Activated T-helper 1 cell treated with anti-CD3 and anti-CD28 coated beads, Interleukin-2, amount 50 U/mL, for 16 hours (primary cell): ENCODE results near the gene MTTP.
"Not testable (repeated sequence)": the region's sequence is repeated elsewhere in the genome, so short reads cannot be mapped to it uniquely, and the experiment has no call there.

Source experiments
- DNase-seq, 2 donors: peaks; one replicate each; pipeline ENCODE4 v3.0.0-alpha.2; 2020; ENCODE audit warnings: low read depth in 1 of 2, low spot score in 1 of 2

Gene MTTP

GRCh38 chr4:99574530-99575324 is at the start of gene MTTP:
TSS of gene MTTP (plus strand) at chr4:99574824. CDS start at chr4:99574910, 86 bp downstream.
- no peak for DNase-seq

DNA sequence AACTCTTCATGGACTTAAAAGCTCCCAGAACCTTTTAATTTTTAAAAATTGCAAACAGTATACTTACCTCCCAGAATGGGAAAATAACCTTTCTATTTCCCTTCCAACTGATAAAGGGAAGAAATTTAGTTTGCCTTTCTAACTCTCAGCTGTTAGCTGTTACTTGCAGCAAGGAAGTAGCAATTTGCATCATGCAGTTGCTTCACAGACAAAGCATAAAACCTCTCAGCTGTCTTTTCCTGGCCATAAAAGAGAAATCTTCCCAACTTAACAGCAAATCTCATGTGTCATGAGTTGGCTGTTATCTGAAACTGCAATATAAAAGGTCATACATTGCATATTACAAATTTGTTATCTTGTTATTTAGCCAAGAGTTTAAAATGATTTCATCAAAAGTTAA is 45.4 kb upstream of the MTTP start:
- DNase-seq: no peak

GRCh38 chr4:99529956-99530355 is 44.7 kb upstream of the MTTP start:
- DNase-seq: no peak

GRCh38 chr4:99534699-99535098 is 39.9 kb upstream of the MTTP start:
- DNase-seq: not testable (repeated sequence)

DNA sequence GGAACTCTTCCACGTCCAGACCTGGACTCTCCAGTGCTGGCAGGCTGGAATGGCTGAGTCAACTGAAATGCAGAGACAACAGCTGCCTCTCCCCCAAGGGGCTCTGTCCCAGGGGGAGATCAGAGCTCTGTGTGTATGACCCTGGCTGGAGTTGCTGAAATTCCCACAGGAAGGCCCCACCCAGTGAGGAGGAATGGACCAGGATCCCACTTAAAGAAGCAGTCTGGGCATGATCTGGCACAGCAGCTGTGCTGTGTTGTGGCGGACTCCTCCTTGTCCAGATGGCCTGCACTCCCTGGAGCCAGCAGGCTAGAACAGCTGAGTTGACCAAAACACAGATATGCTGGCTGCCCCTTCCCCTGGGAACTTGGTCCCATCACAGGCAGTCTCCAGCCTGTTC is 38.4 kb upstream of the MTTP start:
- DNase-seq: no peak

DNA sequence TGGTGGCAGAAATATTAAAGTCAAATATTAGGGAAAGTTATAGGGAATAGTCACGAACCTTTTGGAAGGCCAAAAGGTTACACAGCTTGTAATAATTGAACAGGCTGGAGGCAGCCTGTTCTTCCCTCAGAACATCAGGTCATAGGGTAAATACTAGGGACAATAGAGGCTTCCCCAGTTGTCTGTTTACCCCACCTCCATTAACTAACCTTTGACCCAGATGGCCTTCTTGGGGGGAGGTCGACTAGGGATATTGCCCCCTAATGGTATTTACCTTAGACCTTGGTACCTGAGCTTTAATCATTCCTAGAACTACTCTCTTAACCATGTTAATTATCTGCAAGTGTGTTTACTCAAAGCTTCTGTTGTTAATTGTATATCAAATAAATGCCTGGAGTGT is 37.8 kb upstream of the MTTP start:
- DNase-seq: no peak

DNA sequence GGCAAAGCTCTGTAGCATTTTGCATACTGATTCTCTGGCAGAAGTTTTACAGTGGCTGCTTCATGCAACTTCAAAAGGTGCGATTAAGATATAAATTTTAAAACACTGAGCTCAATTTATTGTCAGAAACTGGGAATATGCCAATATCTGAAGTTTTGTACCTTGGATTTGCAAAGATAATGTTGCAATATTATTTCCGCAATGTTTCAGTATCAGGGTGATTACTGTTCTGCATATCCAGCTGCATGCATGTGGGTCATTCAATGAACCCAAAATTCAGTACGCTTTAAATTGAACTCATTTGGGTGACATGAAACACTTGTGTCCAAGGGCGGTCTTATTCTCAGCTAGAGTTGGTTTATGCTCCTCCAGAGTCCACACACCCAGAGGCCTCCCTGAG is 37.0 kb upstream of the MTTP start:
- no peak for DNase-seq

DNA sequence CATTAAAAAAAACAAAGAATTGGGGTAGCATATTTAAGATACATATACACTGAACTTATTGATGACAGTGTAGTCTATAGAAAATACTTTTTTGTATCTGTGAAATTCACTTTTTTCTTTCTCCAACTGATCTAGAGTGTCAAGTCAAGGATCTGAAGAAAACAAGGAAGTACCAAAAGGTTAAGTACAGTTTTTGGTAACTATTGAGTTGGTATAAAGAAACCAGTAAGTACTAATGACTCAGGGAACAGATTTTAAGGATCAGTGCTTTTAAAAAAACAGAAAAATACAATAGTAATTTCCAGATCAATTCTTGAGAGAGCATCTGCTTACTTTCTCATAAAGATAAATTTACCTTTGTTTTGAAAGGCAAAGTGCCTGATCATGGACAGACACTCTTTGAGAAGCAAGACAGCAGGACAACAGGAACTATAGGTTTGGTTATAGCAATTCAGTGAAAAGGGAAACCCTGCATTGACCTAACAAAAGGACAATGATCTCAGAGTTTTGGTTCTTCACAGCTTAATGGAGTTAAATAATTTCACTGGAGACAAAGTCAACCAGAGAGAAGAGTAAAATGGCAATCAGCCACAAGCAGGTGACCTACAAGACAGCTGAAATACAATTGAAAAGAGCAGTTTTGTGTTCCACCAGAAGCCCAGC is 34.2 kb upstream of the MTTP start:
- no peak for DNase-seq

DNA sequence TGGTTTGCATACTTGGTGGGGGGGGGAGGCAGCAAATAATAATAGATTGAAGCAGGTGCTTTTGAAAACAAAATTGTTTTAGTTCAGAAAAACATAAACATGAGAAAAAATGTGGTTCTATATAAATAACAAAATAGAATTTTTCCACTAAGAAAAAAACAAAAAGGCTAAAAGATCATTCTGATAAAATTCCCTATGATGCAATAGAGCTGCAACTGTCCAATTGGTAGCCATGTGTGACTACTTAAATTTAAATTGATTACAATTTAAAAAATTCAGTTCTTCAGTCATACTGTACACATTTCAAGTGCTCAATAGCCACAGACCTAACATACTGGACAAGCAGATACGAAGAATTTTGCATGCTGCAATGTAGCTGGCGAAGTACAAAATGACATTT is 21.8 kb upstream of the MTTP start:
- no peak for DNase-seq

GRCh38 chr4:99563310-99564186 is 11.1 kb upstream of the MTTP start, which contains the start of gene TRMT10A:
TSS of gene TRMT10A (minus strand) at chr4:99564039. CDS start at chr4:99559338, 4,701 bp downstream.
- DNase-seq: peak; percentile 87 to 89

DNA sequence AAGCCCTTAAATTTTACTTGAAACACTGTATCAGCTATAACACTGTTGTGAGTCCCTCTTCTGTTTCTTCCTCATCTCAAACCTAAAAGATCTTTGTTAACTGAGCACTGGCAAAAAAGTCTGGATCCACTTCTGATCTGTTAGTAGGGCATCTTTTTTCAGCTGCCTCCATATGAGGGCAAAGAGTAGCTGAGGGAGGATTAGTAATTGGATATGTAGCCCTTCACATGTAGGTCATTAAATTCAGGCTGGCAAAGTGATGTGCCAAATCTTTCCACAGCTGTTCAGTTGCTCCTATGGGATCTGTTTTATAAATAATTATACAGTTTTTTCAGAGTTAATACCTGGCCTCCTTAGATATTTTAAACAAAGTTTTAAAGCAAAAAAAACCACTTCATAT is 9.7 kb upstream of the MTTP start:
- no peak for DNase-seq

- DNase-seq: no peak
Measured at GRCh38 chr4:99571883-99572282, 2.7 kb upstream of the MTTP start.

- no peak for DNase-seq
Measured at GRCh38 chr4:99572527-99573240, 1.9 kb upstream of the MTTP start.

DNA sequence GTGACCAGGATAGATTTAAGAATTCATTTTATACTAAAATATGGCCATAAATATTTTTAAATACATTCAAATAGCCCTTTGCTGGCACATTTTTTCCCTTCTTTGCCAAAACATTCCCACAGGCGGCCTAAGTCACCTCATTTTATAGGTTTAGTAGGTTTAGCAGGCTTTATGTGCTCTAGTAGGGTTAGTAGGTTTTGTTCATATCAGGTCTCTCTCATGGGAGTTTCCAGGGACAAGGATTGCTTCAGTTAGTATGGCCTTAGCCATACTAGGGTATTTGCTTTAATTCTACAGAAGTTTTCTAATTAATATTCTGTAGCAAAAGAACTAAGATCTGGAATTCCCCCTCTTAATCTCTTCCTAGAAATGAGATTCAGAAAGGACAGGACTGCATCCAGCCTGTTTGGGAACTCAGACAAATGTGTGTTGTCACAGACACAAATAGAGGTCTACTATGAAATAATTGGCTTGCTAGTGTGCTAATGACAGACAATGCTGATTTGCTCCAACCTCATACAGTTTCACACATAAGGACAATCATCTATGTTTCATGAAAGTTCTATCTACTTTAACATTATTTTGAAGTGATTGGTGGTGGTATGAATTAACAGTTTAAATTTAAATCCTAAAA is 772 bp upstream of the MTTP start:
- DNase-seq: no peak

GRCh38 chr4:99578714-99579113 is 4.1 kb downstream of the MTTP start:
- DNase-seq: no peak

DNA sequence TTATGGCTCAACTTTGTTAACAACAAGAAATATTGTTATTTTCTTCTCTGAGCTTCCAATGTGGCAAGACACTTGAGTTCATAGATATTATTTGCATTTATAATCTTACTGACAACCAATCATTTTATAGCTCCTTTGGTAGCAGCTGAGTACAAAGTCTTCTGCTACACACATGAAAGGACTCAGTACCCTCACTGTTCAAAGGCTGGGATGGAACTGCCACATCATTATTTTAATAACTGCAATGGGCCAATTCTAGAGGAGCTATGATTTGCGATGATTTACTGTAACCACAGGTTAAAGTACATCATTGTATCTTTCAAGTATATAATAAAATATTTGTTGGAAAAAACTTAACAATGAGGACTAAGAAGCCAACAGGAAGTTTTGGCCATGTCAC is 10.9 kb downstream of the MTTP start:
- DNase-seq: no peak

GRCh38 chr4:99586322-99586721 is 11.7 kb downstream of the MTTP start:
- DNase-seq: no peak

- DNase-seq: no peak
Measured at GRCh38 chr4:99586797-99587196, 12.2 kb downstream of the MTTP start.

DNA sequence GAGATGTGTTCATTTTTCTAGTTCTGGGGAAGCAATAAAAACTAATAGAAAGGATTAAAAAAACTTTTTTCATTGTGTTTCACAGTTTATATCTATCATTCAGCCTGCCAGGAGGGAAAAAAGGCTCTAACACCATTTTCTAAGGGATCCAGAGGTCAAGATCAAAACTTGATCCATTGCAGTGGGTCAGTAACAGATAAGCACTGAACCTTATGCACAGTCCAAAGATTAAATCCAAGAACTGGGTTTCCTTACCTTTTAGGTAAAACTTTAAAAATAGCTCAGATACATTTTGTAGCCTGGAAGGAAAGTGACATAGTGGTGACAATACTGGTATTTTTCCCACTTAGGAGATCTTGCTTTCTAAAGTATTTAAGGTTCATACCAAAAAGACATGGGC is 12.7 kb downstream of the MTTP start:
- no peak for DNase-seq

DNA sequence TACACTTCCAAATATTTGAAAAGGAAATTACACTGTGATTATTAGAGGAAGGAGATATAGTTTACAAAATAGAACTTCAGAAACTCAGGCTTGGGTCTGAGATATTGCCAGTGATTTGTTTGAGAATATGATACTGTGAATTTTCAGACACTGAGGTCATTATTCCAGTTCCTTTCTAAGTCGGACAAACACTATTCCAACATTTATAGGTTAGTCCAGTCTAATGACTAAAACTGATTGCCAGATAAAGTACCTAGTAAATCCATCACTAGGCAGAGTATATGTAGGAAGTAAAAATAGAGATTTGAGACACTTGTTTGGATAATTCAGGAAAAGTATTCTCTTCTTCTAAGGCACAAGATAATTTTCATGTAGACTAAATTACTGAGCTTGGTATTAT is 13.2 kb downstream of the MTTP start:
- DNase-seq: no peak

- DNase-seq: no peak
Measured at GRCh38 chr4:99591757-99592156, 17.1 kb downstream of the MTTP start.
